ENCODE results near the gene FOXO6. TPM values are rescaled to one million over a fixed set of nuclear protein-coding genes. Genes with fewer than 3 reads are reported as not detected.
A peak's percentile ranks its signal among the peaks of the same experiment; 100 is the strongest.

Gene FOXO6
- total RNA-seq, 1 experiment from 2014 or later: 0.59 TPM

- Mint-ChIP-seq H3K4me1 (ENCODE audit: low read depth, unreplicated experiment) (no peaks in the 10 kb centered on the region), H3K9me3 (ENCODE audit: unreplicated experiment) (no peaks in the 10 kb centered on the region), H3K36me3 (ENCODE audit: insufficient read depth, unreplicated experiment) (no peaks in the 10 kb centered on the region), H3K4me3 (ENCODE audit: unreplicated experiment) (no peak overlapping the region), H3K27ac (ENCODE audit: unreplicated experiment) (no peak overlapping the region), H3K27me3 (ENCODE audit: insufficient read depth, unreplicated experiment) (peaks cover 12% of the 10 kb centered on the region)
- Histone ChIP-seq H3K4me1 (no peaks in the 10 kb centered on the region), H3K36me3 (ENCODE audit: control insufficient read depth, insufficient read depth, low read length) (no peaks in the 10 kb centered on the region), H3K9me3 (no peaks in the 10 kb centered on the region), H3K4me3 (ENCODE audit: low read depth, low read length) (no peak overlapping the region), H3K27me3 (replicated peaks; ENCODE audit: control insufficient read depth, insufficient read depth, low read length) (no peaks in the 10 kb centered on the region)
- intact Hi-C loops (cut with micrococcal nuclease; ENCODE audit: unreplicated experiment): no loop called here
- no peak for TF ChIP-seq CTCF (IDR thresholded peaks at IDR 0.05; ENCODE audit: insufficient read depth in 1 of 2, low read depth in 1 of 2, low read length in 1 of 2, severe bottlenecking in 1 of 2, unreplicated experiment in 1 of 2)
- CTCF ChIA-PET: no interaction called here
- POLR2A ChIA-PET: no interaction called here
- DNase-seq: no peak
- no TSS peak for BruUV-seq (replicated peaks)
These were observed 18.5 kb downstream of the FOXO6 start for GRCh38 chr1:41379738-41380130.

DNA sequence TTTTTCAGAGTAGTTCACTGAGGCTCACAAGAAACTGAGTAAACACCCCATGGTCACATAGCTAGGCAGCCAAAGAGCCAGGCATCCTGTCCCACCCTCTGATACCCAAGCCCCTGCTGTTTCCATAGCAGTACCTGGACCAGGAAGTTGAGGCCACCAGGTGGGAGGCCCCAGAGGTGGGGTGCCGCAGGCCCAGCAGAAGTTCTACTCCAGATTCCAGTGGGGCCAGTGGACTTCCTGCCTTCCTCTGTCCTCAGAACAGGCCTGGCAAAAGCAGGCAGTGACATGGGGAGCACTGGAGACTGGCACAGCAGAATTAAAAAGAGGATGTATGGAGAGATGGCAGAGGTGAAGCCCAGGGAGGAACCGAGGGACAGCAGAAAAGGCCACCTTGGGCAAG is 19.0 kb downstream of the FOXO6 start:
- peak overlapping the region; percentile 29 for H3K4me3 Mint-ChIP-seq (ENCODE audit: unreplicated experiment)
- TF ChIP-seq CTCF (IDR thresholded peaks at IDR 0.05; ENCODE audit: insufficient read depth in 1 of 2, low read depth in 1 of 2, low read length in 1 of 2, severe bottlenecking in 1 of 2, unreplicated experiment in 1 of 2): no peak
- Histone ChIP-seq H3K27me3 (replicated peaks; ENCODE audit: control insufficient read depth, insufficient read depth, low read length) (no peaks in the 10 kb centered on the region), H3K36me3 (ENCODE audit: control insufficient read depth, insufficient read depth, low read length) (no peaks in the 10 kb centered on the region), H3K9me3 (no peaks in the 10 kb centered on the region), H3K4me3 (ENCODE audit: low read depth, low read length) (no peak overlapping the region), H3K4me1 (no peaks in the 10 kb centered on the region)
- no peak overlapping the region for H3K27ac Mint-ChIP-seq (ENCODE audit: unreplicated experiment)
- ChIA-PET CTCF (no interaction called here), POLR2A (no interaction called here)
- intact Hi-C loops (cut with micrococcal nuclease; ENCODE audit: unreplicated experiment): no loop called here
- H3K36me3 Mint-ChIP-seq (ENCODE audit: insufficient read depth, unreplicated experiment): no peaks in the 10 kb centered on the region
- BruUV-seq (replicated peaks): no TSS peak
- no peaks in the 10 kb centered on the region for H3K4me1 Mint-ChIP-seq (ENCODE audit: low read depth, unreplicated experiment)
- no peak for DNase-seq
- H3K9me3 Mint-ChIP-seq (ENCODE audit: unreplicated experiment): no peaks in the 10 kb centered on the region
- H3K27me3 Mint-ChIP-seq (ENCODE audit: insufficient read depth, unreplicated experiment): peaks cover 17% of the 10 kb centered on the region

DNA sequence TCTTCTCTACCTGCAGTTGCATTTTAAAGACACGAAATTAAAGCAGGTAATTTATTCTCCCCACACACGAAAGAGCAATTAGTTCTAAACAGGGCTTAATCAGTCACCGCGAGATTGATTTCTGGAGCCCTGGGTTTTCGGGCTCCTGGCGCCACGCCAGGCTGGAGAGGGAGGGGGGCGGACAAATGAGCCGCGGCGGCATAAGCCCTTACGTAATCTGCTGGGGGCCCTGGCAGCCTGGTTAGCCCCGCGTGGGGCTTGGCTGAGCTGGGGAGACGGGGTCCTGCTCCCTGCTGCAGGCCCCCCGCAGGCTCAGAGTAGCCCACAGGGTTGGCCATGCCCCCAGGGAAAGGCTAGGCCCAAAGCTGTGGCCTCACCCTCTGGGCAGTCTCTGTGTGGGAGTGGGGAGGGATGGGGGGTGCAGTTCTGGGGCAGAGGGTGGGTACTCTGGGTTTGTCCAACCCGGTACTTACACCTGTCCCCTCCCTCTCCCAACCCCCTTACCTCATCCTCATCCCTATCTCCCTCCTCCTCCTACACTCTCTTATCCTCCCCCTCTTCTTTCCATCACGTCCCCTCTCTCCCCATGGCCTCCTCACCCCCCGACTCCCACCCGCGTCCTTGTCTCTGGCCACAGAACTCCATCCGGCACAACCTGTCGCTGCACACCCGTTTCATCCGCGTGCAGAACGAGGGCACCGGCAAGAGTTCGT is 19.9 kb downstream of the FOXO6 start:
- BruUV-seq (replicated peaks): no TSS peak
- CTCF ChIA-PET: no interaction called here
- peaks cover 6% of the 10 kb centered on the region for H3K36me3 Mint-ChIP-seq (ENCODE audit: insufficient read depth, unreplicated experiment)
- H3K27ac Mint-ChIP-seq (ENCODE audit: unreplicated experiment): no peak overlapping the region
- intact Hi-C loops (cut with micrococcal nuclease; ENCODE audit: unreplicated experiment): no loop called here
- peaks cover 17% of the 10 kb centered on the region for H3K27me3 Mint-ChIP-seq (ENCODE audit: insufficient read depth, unreplicated experiment)
- Histone ChIP-seq H3K4me3 (ENCODE audit: low read depth, low read length) (no peak overlapping the region), H3K4me1 (no peaks in the 10 kb centered on the region), H3K27me3 (replicated peaks; ENCODE audit: control insufficient read depth, insufficient read depth, low read length) (no peaks in the 10 kb centered on the region), H3K9me3 (no peaks in the 10 kb centered on the region), H3K36me3 (ENCODE audit: control insufficient read depth, insufficient read depth, low read length) (no peaks in the 10 kb centered on the region)
- H3K9me3 Mint-ChIP-seq (ENCODE audit: unreplicated experiment): no peaks in the 10 kb centered on the region
- no peak for TF ChIP-seq CTCF (IDR thresholded peaks at IDR 0.05; ENCODE audit: insufficient read depth in 1 of 2, low read depth in 1 of 2, low read length in 1 of 2, severe bottlenecking in 1 of 2, unreplicated experiment in 1 of 2)
- POLR2A ChIA-PET: no interaction called here
- no peak for DNase-seq
- no peaks in the 10 kb centered on the region for H3K4me1 Mint-ChIP-seq (ENCODE audit: low read depth, unreplicated experiment)
- H3K4me3 Mint-ChIP-seq (ENCODE audit: unreplicated experiment): peak overlapping the region; percentile 37
